ENCODE results near the gene NME8. TPM values are rescaled to one million over a fixed set of nuclear protein-coding genes. Genes with fewer than 3 reads are reported as not detected.
"Not testable (repeated sequence)": the region's sequence is repeated elsewhere in the genome, so short reads cannot be mapped to it uniquely, and the experiment has no call there.

The NME8 gene, protein sequence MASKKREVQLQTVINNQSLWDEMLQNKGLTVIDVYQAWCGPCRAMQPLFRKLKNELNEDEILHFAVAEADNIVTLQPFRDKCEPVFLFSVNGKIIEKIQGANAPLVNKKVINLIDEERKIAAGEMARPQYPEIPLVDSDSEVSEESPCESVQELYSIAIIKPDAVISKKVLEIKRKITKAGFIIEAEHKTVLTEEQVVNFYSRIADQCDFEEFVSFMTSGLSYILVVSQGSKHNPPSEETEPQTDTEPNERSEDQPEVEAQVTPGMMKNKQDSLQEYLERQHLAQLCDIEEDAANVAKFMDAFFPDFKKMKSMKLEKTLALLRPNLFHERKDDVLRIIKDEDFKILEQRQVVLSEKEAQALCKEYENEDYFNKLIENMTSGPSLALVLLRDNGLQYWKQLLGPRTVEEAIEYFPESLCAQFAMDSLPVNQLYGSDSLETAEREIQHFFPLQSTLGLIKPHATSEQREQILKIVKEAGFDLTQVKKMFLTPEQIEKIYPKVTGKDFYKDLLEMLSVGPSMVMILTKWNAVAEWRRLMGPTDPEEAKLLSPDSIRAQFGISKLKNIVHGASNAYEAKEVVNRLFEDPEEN
- 0.34 and 9.0 TPM in 2 replicates for total RNA-seq (ENCODE audit: low replicate concordance)

DNA sequence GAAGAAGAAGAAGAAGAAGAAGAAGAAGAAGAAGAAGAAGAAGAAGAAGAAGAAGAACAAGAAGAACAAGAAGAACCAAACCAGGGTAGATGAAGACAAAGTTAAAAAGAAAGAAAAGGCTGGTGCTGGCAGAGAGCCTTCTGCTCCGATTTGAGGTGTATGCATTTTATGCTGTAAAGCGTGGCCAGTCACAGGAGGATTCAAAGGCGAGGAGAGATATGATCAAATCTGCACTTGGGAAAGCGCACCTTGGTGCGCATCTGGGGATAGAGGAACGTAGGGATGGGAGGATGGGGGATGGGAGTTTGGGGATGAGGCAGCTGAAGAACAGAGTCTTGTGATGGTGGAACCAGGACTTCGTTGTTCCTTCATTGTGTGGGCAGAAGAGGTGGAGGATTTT is at the start of gene NME8:
Gene NME8, plus strand, starts transcription at position 301 of the 400 bp plus-strand sequence. CDS start 1,670 bp downstream, outside the sequence.
- Histone ChIP-seq H3K9ac (no peak within 1 kb of the TSS), H3K36me3 (no peaks in the 10 kb centered on the region), H2AFZ (replicated peaks) (no peak within 1 kb of the TSS), H3K4me3 (no peak within 1 kb of the TSS), H3K79me2 (ENCODE audit: low read depth) (no peaks in the 10 kb centered on the region), H3K4me2 (no peak within 1 kb of the TSS), H3K9me3 (ENCODE audit: low read depth) (no peaks in the 10 kb centered on the region), H4K20me1 (ENCODE audit: low read depth) (no peaks in the 10 kb centered on the region), H3K27me3 (no peaks in the 10 kb centered on the region), H3K27ac (no peak within 1 kb of the TSS), H3K4me1 (no peaks in the 10 kb centered on the region), H3F3A (ENCODE audit: low read depth) (no peaks in the 10 kb centered on the region)
- Mint-ChIP-seq H3K36me3 (no peaks in the 10 kb centered on the region), H3K4me3 (no peak within 1 kb of the TSS), H3K27me3 (ENCODE audit: insufficient read depth, low read depth) (no peaks in the 10 kb centered on the region), H3K4me1 (no peaks in the 10 kb centered on the region), H3K27ac (no peak within 1 kb of the TSS), H3K9me3 (no peaks in the 10 kb centered on the region)
- DNase-seq (ENCODE audit: low spot score) = no peak
- TF ChIP-seq EZH2phosphoT487 (IDR thresholded peaks at IDR 0.05) (no peak), EZH2 (IDR thresholded peaks at IDR 0.05) (no peak)
- TF ChIP-seq, protein P1, sequence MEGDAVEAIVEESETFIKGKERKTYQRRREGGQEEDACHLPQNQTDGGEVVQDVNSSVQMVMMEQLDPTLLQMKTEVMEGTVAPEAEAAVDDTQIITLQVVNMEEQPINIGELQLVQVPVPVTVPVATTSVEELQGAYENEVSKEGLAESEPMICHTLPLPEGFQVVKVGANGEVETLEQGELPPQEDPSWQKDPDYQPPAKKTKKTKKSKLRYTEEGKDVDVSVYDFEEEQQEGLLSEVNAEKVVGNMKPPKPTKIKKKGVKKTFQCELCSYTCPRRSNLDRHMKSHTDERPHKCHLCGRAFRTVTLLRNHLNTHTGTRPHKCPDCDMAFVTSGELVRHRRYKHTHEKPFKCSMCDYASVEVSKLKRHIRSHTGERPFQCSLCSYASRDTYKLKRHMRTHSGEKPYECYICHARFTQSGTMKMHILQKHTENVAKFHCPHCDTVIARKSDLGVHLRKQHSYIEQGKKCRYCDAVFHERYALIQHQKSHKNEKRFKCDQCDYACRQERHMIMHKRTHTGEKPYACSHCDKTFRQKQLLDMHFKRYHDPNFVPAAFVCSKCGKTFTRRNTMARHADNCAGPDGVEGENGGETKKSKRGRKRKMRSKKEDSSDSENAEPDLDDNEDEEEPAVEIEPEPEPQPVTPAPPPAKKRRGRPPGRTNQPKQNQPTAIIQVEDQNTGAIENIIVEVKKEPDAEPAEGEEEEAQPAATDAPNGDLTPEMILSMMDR (IDR thresholded peaks at IDR 0.05) = no peak

DNA sequence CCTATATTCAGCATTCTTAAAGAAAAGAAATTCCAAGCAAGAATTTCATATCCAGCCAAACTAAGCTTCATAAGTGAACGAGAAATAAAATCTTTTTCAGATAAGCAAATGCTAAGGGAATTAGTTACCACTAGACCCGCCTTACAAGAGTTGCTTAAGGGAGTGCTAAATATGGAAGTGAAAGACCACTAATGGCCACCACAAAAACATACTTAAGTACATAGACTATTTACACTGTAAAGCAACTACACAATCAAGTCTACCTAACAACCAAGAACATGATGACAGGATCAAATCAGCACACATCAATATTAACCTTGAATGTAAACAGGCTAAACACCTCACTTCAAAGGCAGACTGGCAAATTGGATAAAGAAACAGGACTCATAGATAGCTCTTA is 42.2 kb upstream of the NME8 start:
- no peaks in the 10 kb centered on the region for H3F3A ChIP-seq (ENCODE audit: low read depth)
- no peaks in the 10 kb centered on the region for H3K4me1 ChIP-seq
- no peaks in the 10 kb centered on the region for H3K4me1 Mint-ChIP-seq
- H3K27ac Mint-ChIP-seq = no peak overlapping the region
- no peak overlapping the region for H3K4me2 ChIP-seq
- H3K9me3 ChIP-seq (ENCODE audit: low read depth) = no peaks in the 10 kb centered on the region
- H2AFZ ChIP-seq (replicated peaks) = no peak overlapping the region
- H3K9ac ChIP-seq = no peak overlapping the region
- DNase-seq (ENCODE audit: low spot score) = no peak
- no peaks in the 10 kb centered on the region for H3K36me3 ChIP-seq
- H3K27me3 ChIP-seq = no peaks in the 10 kb centered on the region
- no peaks in the 10 kb centered on the region for H3K79me2 ChIP-seq (ENCODE audit: low read depth)
- H4K20me1 ChIP-seq (ENCODE audit: low read depth) = no peaks in the 10 kb centered on the region
- H3K36me3 Mint-ChIP-seq = no peaks in the 10 kb centered on the region
- TF ChIP-seq EZH2 (IDR thresholded peaks at IDR 0.05) (no peak), EZH2phosphoT487 (IDR thresholded peaks at IDR 0.05) (no peak)
- TF ChIP-seq, protein P1 (IDR thresholded peaks at IDR 0.05) = no peak
- H3K9me3 Mint-ChIP-seq = peaks cover 3% of the 10 kb centered on the region
- peaks cover 5% of the 10 kb centered on the region for H3K27me3 Mint-ChIP-seq (ENCODE audit: insufficient read depth, low read depth)
- H3K4me3 Mint-ChIP-seq = no peak overlapping the region
- no peak overlapping the region for H3K27ac ChIP-seq
- H3K4me3 ChIP-seq = no peak overlapping the region

GRCh38 chr7:37812161-37812580 is 36.2 kb upstream of the NME8 start:
- H3K36me3 Mint-ChIP-seq; H3K9ac ChIP-seq; H3K27me3 Mint-ChIP-seq (ENCODE audit: insufficient read depth, low read depth); DNase-seq (ENCODE audit: low spot score); H3K36me3 ChIP-seq; H3K4me1 Mint-ChIP-seq; H4K20me1 ChIP-seq (ENCODE audit: low read depth); H2AFZ ChIP-seq (replicated peaks); H3K9me3 Mint-ChIP-seq; H3K27ac Mint-ChIP-seq; H3K4me1 ChIP-seq; H3K27ac ChIP-seq; H3K4me3 ChIP-seq; H3F3A ChIP-seq (ENCODE audit: low read depth); H3K9me3 ChIP-seq (ENCODE audit: low read depth); H3K4me3 Mint-ChIP-seq; H3K79me2 ChIP-seq (ENCODE audit: low read depth); H3K4me2 ChIP-seq; H3K27me3 ChIP-seq: not testable (repeated sequence)
